GM19463 (cell line): ENCODE data around the gene RIC8A.

Experiments
- ATAC-seq: cut with Tn5 transposase; IDR thresholded peaks from one replicate; pipeline ENCODE4 v1.9.1; 2021; ENCODE audit warnings: mild to moderate bottlenecking, moderate library complexity; ENCODE audit not compliant: unreplicated experiment

The RIC8A gene

GRCh38 chr11:203945-204586 is 3.4 kb upstream of the RIC8A start:
- no peak for ATAC-seq

- no peak for ATAC-seq
Measured at GRCh38 chr11:204587-205109, 2.9 kb upstream of the RIC8A start.

- ATAC-seq: no peak
Measured at GRCh38 chr11:205221-206001, 2.1 kb upstream of the RIC8A start.

GRCh38 chr11:206002-206384 is 1.5 kb upstream of the RIC8A start:
- ATAC-seq: no peak

GRCh38 chr11:206526-207207 is 841 bp upstream of the RIC8A start:
- ATAC-seq: peak; percentile 1

GRCh38 chr11:207863-208180 is 314 bp downstream of the RIC8A start:
- no peak for ATAC-seq

- peak; percentile 45 for ATAC-seq
Measured at GRCh38 chr11:208181-208916, 841 bp downstream of the RIC8A start.

GRCh38 chr11:208917-209260 is 1.4 kb downstream of the RIC8A start:
- no peak for ATAC-seq

GRCh38 chr11:209275-210121 is 2.0 kb downstream of the RIC8A start:
- no peak for ATAC-seq

GRCh38 chr11:210122-210802 is 2.8 kb downstream of the RIC8A start:
- ATAC-seq: no peak

- no peak for ATAC-seq
Measured at GRCh38 chr11:210803-211180, 3.3 kb downstream of the RIC8A start.

GRCh38 chr11:211295-211694 is 3.8 kb downstream of the RIC8A start:
- ATAC-seq: no peak

GRCh38 chr11:211741-212140 is 4.2 kb downstream of the RIC8A start:
- ATAC-seq: no peak

GRCh38 chr11:212150-213100 is 4.9 kb downstream of the RIC8A start:
- ATAC-seq: no peak

GRCh38 chr11:213111-213510 is 5.6 kb downstream of the RIC8A start:
- ATAC-seq: no peak

- ATAC-seq: no peak
Measured at GRCh38 chr11:214083-214482, 6.6 kb downstream of the RIC8A start.

- ATAC-seq: no peak
Measured at GRCh38 chr11:215581-216037, 8.1 kb downstream of the RIC8A start.

- no peak for ATAC-seq
Measured at GRCh38 chr11:216081-216974, 8.8 kb downstream of the RIC8A start.
